GM10266 (cell line): ENCODE measurements around the gene DAZ3.
"Not testable (repeated sequence)": the region's sequence is repeated elsewhere in the genome, so short reads cannot be mapped to it uniquely, and the experiment has no call there.

Source experiments
- DNase-seq: peaks from one replicate; pipeline ENCODE4 v3.0.0; 2012; ENCODE audit errors: extremely low spot score

The DAZ3 gene

GRCh38 chrY:24813293-24813692, at the start of gene DAZ3:
TSS of gene DAZ3 (minus strand) at chrY:24813393. CDS start at chrY:24813185, 208 bp downstream.
- not testable (repeated sequence) for DNase-seq

- not testable (repeated sequence) for DNase-seq
Measured at GRCh38 chrY:24833619-24834018, 20.4 kb upstream of the DAZ3 start, which contains the start of gene DAZ4. TSS of gene DAZ4 (plus strand) at chrY:24833919. CDS start at chrY:24834127, 208 bp downstream.

GRCh38 chrY:24825069-24825468, 11.9 kb upstream of the DAZ3 start:
- not testable (repeated sequence) for DNase-seq

- not testable (repeated sequence) for DNase-seq
Measured at GRCh38 chrY:24824184-24824879, 11.1 kb upstream of the DAZ3 start.

- DNase-seq, result not testable (repeated sequence)
Measured at GRCh38 chrY:24821836-24822235, 8.6 kb upstream of the DAZ3 start.
